Lung (tissue), 12 donors: Measurements from ENCODE around the gene ACP3. TPM values are rescaled to one million over a fixed set of nuclear protein-coding genes. Genes with fewer than 3 reads are reported as not detected.

Source experiments
- ATAC-seq: fragments of 200-7000 bp; cut with Tn5 transposase; one replicate; pipeline ENCODE4 v1.9.1; 2020; ENCODE audit warnings: moderate number of reproducible peaks; ENCODE audit not compliant: insufficient read depth, low FRiP score
- DNase-seq, 3 donors: peaks; one replicate each; pipeline ENCODE4 v3.0.0-alpha.2; 2013 to 2017
- H3K27ac ChIP-seq, 2 donors: one replicate each; pipeline ENCODE4 v1.5.1; 2013; ENCODE audit warnings: mild to moderate bottlenecking in 2 of 2, moderate library complexity in 2 of 2, control low read depth in 1 of 2, inconsistent platforms in 1 of 2, low read depth in 1 of 2, low read length in 1 of 2
- H3K27me3 ChIP-seq, 3 donors: one replicate each; pipeline ENCODE4 v1.5.1; 2013; ENCODE audit warnings: low read length in 2 of 3; ENCODE audit not compliant: control insufficient read depth in 3 of 3, insufficient read depth in 3 of 3
- H3K36me3 ChIP-seq, 4 donors: one replicate each; pipeline ENCODE4 v1.5.1; 2013; ENCODE audit warnings: low read length in 4 of 4, mild to moderate bottlenecking in 1 of 4, moderate library complexity in 1 of 4; ENCODE audit not compliant: control insufficient read depth in 4 of 4, insufficient read depth in 4 of 4
- H3K4me1 ChIP-seq, 5 donors: one replicate each; pipeline ENCODE4 v1.5.1; 2013; ENCODE audit warnings: low read length in 5 of 5, mild to moderate bottlenecking in 2 of 5, moderate library complexity in 1 of 5; ENCODE audit not compliant: control insufficient read depth in 5 of 5, insufficient read depth in 5 of 5
- H3K4me3 ChIP-seq: one replicate; pipeline ENCODE4 v1.5.1; 2013; ENCODE audit warnings: mild to moderate bottlenecking, control low read depth, moderate library complexity
- H3K9ac ChIP-seq, 2 donors: one replicate each; pipeline ENCODE4 v1.5.1; 2013; ENCODE audit warnings: low read length in 2 of 2, control low read depth in 1 of 2; ENCODE audit not compliant: insufficient read depth in 1 of 2
- H3K9me3 ChIP-seq, 4 donors: one replicate each; pipeline ENCODE4 v1.5.1; 2013; ENCODE audit warnings: low read length in 3 of 4, mild to moderate bottlenecking in 1 of 4, moderate library complexity in 1 of 4; ENCODE audit not compliant: control insufficient read depth in 4 of 4, insufficient read depth in 3 of 4
- CTCF ChIP-seq: IDR thresholded peaks from 2 replicates; pipeline ENCODE4 v1.5.1; 2012; ENCODE audit warnings: mild to moderate bottlenecking; ENCODE audit errors: control extremely low read depth, extremely low read depth
- WGBS, 2 donors: extraction: QIAGEN DNeasy Blood & Tissue Kit; methylation state at CpG; one replicate each; pipeline ENCODE4 v1.1.7; 2013; 5-methylcytosine and 5-hydroxymethylcytosine counted together
- polyA plus RNA-seq, 2 donors: library from polyadenylated mRNA; stranded (reverse); fragments of 200-250 nt; gene quantifications; one replicate each; pipeline ENCODE4 v1.2.1, GENCODE V29; 2013
- total RNA-seq, 2 donors: library from RNA; depleted of rRNA in 1 of 2; stranded (reverse); fragments of >200 nt in 1 of 2; gene quantifications; one replicate each; pipeline ENCODE4 v1.2.1, GENCODE V29; 2014 to 2021
- donor health status: control.
- donor health status: control.
- donor health status: Bipolar disorder and iron deficiency.
- donor health status: healthy.
- donor health status: DM: yes; HTN: yes; CAD: no.

The ACP3 gene
- total and polyA plus RNA-seq, 4 donors, result 3.5 to 66.4 (median 14.4) TPM

- 89 to 92% methylated on average over 5 of the region's 5 CpGs for WGBS, 2 donors
- H3K36me3 ChIP-seq, result no peaks in the 10 kb centered on the region
- no peak overlapping the region for H3K4me3 ChIP-seq
- H3K9me3 ChIP-seq, result peaks cover 0 to 4% (median 2%) of the 10 kb centered on the region in 4 donors
- H3K27me3 ChIP-seq, result no peaks in the 10 kb centered on the region
- no peaks in the 10 kb centered on the region for H3K4me1 ChIP-seq
- H3K27ac ChIP-seq, result no peak overlapping the region
- ATAC-seq (no peak), DNase-seq (no peak)
- H3K9ac ChIP-seq, result no peak overlapping the region
- TF ChIP-seq CTCF, result no peak
Observed at GRCh38 chr3:132276228-132276906, 40.8 kb upstream of the ACP3 start.

GRCh38 chr3:132279030-132279429 lies 38.2 kb upstream of the ACP3 start:
- Histone ChIP-seq H3K4me3 (no peak overlapping the region), H3K27me3 (no peaks in the 10 kb centered on the region), H3K4me1 (peaks cover 0 to 10% (median 0%) of the 10 kb centered on the region in 5 donors), H3K9me3 (peaks cover 0 to 4% (median 2%) of the 10 kb centered on the region in 4 donors), H3K27ac (no peak overlapping the region), H3K9ac (no peak overlapping the region), H3K36me3 (no peaks in the 10 kb centered on the region)
- DNase-seq (no peak), ATAC-seq (no peak)
- TF ChIP-seq CTCF, result no peak
- WGBS, 2 donors, result 86 to 88% methylated on average over 2 of the region's 2 CpGs

GRCh38 chr3:132283440-132283839 lies 33.8 kb upstream of the ACP3 start:
- DNase-seq (peak; percentile 15 to 72 (median 58)), ATAC-seq (peak; percentile 77)
- Histone ChIP-seq H3K4me3 (no peak overlapping the region), H3K27me3 (no peaks in the 10 kb centered on the region), H3K9me3 (no peaks in the 10 kb centered on the region), H3K27ac (peak overlapping the region in 1 of 2 donors; percentile 32), H3K9ac (no peak overlapping the region), H3K4me1 (peaks cover 0 to 16% (median 0%) of the 10 kb centered on the region in 5 donors), H3K36me3 (no peaks in the 10 kb centered on the region)
- 4 to 5% methylated on average over 1 of the region's 1 CpG for WGBS, 2 donors
- no peak for TF ChIP-seq CTCF
